GM12872 (cell line): ENCODE measurements around the gene PTPRB.

Experiments used
- CTCF ChIP-seq: IDR thresholded peaks from 3 replicates; pipeline ENCODE4 v1.5.1; 2011; ENCODE audit warnings: low read depth, mild to moderate bottlenecking, low read length, moderate library complexity; ENCODE audit not compliant: insufficient read depth

The PTPRB gene

GRCh38 chr12:70637303-70638085, at the start of gene PTPRB:
Gene PTPRB, minus strand, starts transcription at chr12:70637429. Its CDS starts 34 bp downstream, at chr12:70637395.
- no peak for TF ChIP-seq CTCF

GRCh38 chr12:70686907-70687306, 49.7 kb upstream of the PTPRB start:
- no peak for TF ChIP-seq CTCF

GRCh38 chr12:70686299-70686698, 49.1 kb upstream of the PTPRB start:
- TF ChIP-seq CTCF: no peak

GRCh38 chr12:70683976-70684375, 46.7 kb upstream of the PTPRB start:
- no peak for TF ChIP-seq CTCF

- TF ChIP-seq CTCF: no peak
Observed at GRCh38 chr12:70671698-70672097, 34.5 kb upstream of the PTPRB start.

GRCh38 chr12:70670948-70671347, 33.7 kb upstream of the PTPRB start:
- TF ChIP-seq CTCF: no peak

- no peak for TF ChIP-seq CTCF
Observed at GRCh38 chr12:70667253-70667652, 30.0 kb upstream of the PTPRB start.
